ENCODE measurements around the gene HNRNPA0.

- no peak for TF ChIP-seq CTCF (IDR thresholded peaks at IDR 0.05; ENCODE audit: insufficient read depth, low read length, poor library complexity, severe bottlenecking)
- TF ChIP-seq EZH2phosphoT487 (conservative IDR thresholded peaks at IDR 0.05; ENCODE audit: low read length): no peak
Observed at GRCh38 chr5:137706841-137707240, 47.3 kb downstream of the HNRNPA0 start.
